Progenitor cell of endocrine pancreas (in vitro differentiated cells): ENCODE measurements around the gene TANC1. TPM values are rescaled to one million over a fixed set of nuclear protein-coding genes. Genes with fewer than 3 reads are reported as not detected.
A peak's percentile ranks its signal among the peaks of the same experiment; 100 is the strongest.

ENCODE experiments used
- DNase-seq: peaks from one replicate; pipeline ENCODE4 v3.0.0; 2021; ENCODE audit warnings: low spot score; ENCODE audit not compliant: unreplicated experiment
- H3K27ac Mint-ChIP-seq: 2 replicates; pipeline ENCODE4 v1.8.0; 2021; ENCODE audit warnings: mild to moderate bottlenecking, moderate library complexity, mixed read lengths
- H3K27me3 Mint-ChIP-seq: 2 replicates; pipeline ENCODE4 v1.8.0; 2021; ENCODE audit warnings: mixed read lengths
- H3K36me3 Mint-ChIP-seq: 2 replicates; pipeline ENCODE4 v1.8.0; 2022; ENCODE audit warnings: mixed read lengths; ENCODE audit not compliant: insufficient read depth
- H3K4me1 Mint-ChIP-seq: 2 replicates; pipeline ENCODE4 v1.8.0; 2021; ENCODE audit warnings: low read depth, mixed read lengths
- H3K4me3 Mint-ChIP-seq: 2 replicates; pipeline ENCODE4 v1.8.0; 2021; ENCODE audit warnings: low read depth, mild to moderate bottlenecking, moderate library complexity, mixed read lengths
- H3K9me3 Mint-ChIP-seq: 2 replicates; pipeline ENCODE4 v1.8.0; 2021; ENCODE audit warnings: low read depth, mixed read lengths
- total RNA-seq: library from RNA; stranded (reverse); gene quantifications from 2 replicates; pipeline ENCODE4 v1.2.1, GENCODE V29; 2021
- TF ChIP-seq, protein P1 (sequence below): fragments of 200-600 bp; sonication (generic); IDR thresholded peaks from one replicate; pipeline ENCODE4 v1.5.0; 2021; ENCODE audit warnings: antibody characterized with exemption, mild to moderate bottlenecking; ENCODE audit not compliant: unreplicated experiment

TANC1 gene
- total RNA-seq, 1 donor from 2014 or later: 29.8 TPM

DNA sequence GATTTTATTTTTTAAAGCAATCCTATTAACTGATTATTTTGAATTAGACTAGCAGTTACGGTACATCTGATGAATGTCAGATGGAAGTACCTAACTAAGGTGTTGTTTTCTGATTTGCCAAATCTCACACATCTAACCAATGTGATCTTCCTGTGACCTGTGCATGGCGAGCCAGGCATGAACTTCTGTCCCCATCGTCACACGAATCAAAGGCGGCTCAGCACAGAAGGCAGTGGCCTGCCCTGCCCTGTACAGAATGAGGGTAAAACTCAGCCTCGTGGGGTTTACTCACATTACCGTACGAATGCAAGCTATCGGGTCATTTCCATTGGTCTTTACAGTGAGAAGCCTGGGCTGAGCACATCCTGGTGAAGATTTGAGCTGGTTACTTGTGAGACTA, 230.8 kb downstream of the TANC1 start:
- H3K4me1 Mint-ChIP-seq: peaks cover 10% of the 10 kb centered on the region
- H3K4me3 Mint-ChIP-seq: no peak overlapping the region
- DNase-seq: no peak
- TF ChIP-seq, protein P1, sequence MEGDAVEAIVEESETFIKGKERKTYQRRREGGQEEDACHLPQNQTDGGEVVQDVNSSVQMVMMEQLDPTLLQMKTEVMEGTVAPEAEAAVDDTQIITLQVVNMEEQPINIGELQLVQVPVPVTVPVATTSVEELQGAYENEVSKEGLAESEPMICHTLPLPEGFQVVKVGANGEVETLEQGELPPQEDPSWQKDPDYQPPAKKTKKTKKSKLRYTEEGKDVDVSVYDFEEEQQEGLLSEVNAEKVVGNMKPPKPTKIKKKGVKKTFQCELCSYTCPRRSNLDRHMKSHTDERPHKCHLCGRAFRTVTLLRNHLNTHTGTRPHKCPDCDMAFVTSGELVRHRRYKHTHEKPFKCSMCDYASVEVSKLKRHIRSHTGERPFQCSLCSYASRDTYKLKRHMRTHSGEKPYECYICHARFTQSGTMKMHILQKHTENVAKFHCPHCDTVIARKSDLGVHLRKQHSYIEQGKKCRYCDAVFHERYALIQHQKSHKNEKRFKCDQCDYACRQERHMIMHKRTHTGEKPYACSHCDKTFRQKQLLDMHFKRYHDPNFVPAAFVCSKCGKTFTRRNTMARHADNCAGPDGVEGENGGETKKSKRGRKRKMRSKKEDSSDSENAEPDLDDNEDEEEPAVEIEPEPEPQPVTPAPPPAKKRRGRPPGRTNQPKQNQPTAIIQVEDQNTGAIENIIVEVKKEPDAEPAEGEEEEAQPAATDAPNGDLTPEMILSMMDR: no peak
- no peak overlapping the region for H3K27ac Mint-ChIP-seq
- no peaks in the 10 kb centered on the region for H3K27me3 Mint-ChIP-seq
- H3K36me3 Mint-ChIP-seq: peaks cover 16% of the 10 kb centered on the region
- no peaks in the 10 kb centered on the region for H3K9me3 Mint-ChIP-seq

DNA sequence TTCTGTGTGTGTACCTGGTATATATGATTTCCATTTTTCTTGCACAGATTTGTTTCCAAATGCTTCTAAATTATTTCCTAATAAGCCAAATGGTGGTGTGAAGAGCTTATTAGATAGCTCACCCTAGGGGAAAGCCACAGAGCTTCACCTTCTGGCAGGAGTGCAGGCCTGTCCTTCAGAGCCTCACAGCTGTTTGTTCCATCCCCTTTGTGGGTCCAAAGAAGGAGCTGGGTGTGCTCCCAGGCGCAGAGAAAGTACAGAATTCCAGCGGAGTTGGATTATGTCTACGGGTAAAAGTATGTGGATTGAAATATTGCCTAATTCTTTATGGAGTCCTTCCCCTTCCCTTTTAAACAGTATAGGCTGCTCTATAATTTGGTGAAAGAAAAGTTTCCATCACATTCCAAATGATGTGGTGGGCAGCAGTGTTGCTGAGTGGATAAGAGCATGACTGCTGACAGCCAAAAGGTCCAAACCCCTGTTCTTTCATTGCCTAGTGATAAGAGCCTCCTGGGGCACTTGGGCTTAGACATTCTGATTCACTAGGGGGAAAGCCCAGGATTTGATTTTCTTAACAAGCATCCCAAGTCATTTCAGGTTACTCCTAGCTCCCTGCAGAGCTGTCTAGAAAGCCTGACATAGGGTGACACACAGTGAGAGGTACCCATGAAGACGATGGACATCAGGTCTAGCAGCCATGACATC, 231.5 kb downstream of the TANC1 start:
- H3K36me3 Mint-ChIP-seq: peaks cover 16% of the 10 kb centered on the region
- no peak for DNase-seq
- no peaks in the 10 kb centered on the region for H3K27me3 Mint-ChIP-seq
- TF ChIP-seq, protein P1: no peak
- no peaks in the 10 kb centered on the region for H3K9me3 Mint-ChIP-seq
- no peak overlapping the region for H3K4me3 Mint-ChIP-seq
- no peak overlapping the region for H3K27ac Mint-ChIP-seq
- H3K4me1 Mint-ChIP-seq: peaks cover 10% of the 10 kb centered on the region

DNA sequence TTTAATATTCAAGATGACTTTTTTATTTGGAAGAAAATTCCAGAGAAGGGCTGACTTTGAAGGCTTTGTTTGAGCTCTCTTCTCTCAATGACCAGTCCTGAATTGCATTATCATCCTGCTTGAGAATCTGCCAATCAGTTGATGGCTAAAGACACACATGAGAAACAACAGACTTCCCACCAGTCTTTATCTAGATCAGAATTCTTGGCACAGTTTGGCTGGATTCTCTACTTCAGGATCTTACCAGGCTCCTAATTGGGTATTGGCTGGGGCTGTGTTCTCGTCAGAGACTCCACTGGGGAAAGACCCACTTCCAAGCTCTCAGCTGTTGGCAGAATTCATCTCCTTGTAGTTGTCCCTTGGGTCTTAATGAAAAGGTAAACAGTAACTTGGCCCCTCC, 232.1 kb downstream of the TANC1 start:
- peaks cover 16% of the 10 kb centered on the region for H3K36me3 Mint-ChIP-seq
- H3K27me3 Mint-ChIP-seq: no peaks in the 10 kb centered on the region
- DNase-seq: no peak
- peaks cover 10% of the 10 kb centered on the region for H3K4me1 Mint-ChIP-seq
- no peak overlapping the region for H3K4me3 Mint-ChIP-seq
- peak overlapping the region; percentile 62 for H3K27ac Mint-ChIP-seq
- TF ChIP-seq, protein P1: no peak
- no peaks in the 10 kb centered on the region for H3K9me3 Mint-ChIP-seq

DNA sequence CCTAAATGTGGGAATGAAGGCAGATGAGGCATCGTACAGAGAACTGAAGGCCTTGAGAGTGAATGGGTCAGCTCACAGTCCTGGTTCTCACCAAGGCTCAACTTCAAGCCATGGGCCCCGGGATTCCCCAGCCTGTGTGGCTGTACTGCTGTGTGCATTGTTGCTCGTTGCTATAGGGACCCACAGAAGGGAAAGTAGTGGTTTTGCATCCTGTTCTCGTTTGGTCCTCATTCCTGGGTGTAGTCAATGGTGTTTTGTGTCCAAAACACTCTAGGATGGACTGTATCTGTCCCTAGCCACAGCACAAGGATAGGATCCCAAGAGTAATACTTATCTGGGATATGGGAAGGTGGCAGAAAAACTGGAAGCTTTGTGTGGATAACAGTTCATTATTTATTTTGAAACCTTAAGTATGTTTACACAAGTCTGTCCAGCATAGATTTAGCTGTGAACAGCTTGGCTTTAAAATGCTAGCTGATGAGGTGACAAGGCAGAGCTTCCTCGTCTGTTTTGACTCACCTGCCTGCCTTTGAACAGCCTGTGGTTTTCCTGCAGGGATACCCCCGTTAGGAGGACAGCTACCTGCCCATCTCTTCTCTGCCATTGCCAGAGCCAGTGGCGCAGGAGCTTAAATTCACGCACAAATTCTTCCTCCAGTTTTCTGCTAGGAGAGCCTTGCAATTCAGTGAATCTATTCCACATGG, 233.1 kb downstream of the TANC1 start:
- H3K27me3 Mint-ChIP-seq: no peaks in the 10 kb centered on the region
- H3K27ac Mint-ChIP-seq: no peak overlapping the region
- peaks cover 10% of the 10 kb centered on the region for H3K4me1 Mint-ChIP-seq
- DNase-seq: no peak
- peaks cover 18% of the 10 kb centered on the region for H3K36me3 Mint-ChIP-seq
- TF ChIP-seq, protein P1: no peak
- no peaks in the 10 kb centered on the region for H3K9me3 Mint-ChIP-seq
- no peak overlapping the region for H3K4me3 Mint-ChIP-seq

DNA sequence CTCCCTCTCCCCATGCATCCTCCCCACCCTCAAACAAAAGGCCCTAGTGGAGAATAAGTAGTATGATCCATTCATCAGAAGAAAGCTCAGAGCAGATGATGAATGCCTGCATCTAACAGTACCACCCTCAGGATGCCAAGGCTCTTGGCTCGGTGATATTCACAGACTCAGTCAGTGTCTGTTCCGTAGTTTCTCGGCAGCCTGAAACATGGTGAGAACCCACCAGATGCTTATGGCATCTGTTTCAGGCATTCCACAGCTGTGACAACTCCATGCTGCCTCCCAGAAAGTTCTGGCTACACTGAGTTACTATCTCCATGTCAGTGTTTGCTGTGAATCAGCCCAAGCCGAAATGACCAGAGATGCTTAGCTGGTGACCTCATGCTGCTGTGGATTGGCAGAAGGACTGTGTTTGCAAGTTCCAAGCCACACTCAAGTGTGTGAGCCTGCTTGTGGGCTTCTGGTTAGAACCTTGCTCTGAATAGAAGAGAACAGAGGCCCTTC, 234.2 kb downstream of the TANC1 start:
- TF ChIP-seq, protein P1: no peak
- H3K4me1 Mint-ChIP-seq: peaks cover 10% of the 10 kb centered on the region
- no peak overlapping the region for H3K4me3 Mint-ChIP-seq
- no peaks in the 10 kb centered on the region for H3K27me3 Mint-ChIP-seq
- peaks cover 14% of the 10 kb centered on the region for H3K36me3 Mint-ChIP-seq
- no peak for DNase-seq
- no peak overlapping the region for H3K27ac Mint-ChIP-seq
- H3K9me3 Mint-ChIP-seq: no peaks in the 10 kb centered on the region
